SU-DHL-6 (cell line): ENCODE data around the gene SPATC1L.

Source experiments
- H2AFZ ChIP-seq: fragments of 200-600 bp; sonication (generic); 2 replicates; pipeline ENCODE4 v1.6.1; 2014; ENCODE audit warnings: low read depth, mild to moderate bottlenecking, moderate library complexity, mixed read lengths, antibody characterized with exemption, low read length; ENCODE audit not compliant: severe bottlenecking
- H3F3A ChIP-seq: fragments of 200-600 bp; shearing (Covaris generic); 2 replicates; pipeline ENCODE4 v1.6.0; 2016; ENCODE audit warnings: antibody characterized with exemption, mild to moderate bottlenecking; ENCODE audit not compliant: insufficient read depth
- H3K27ac ChIP-seq: fragments of 200-600 bp; sonication (generic); 2 replicates; pipeline ENCODE4 v1.5.1; 2016; ENCODE audit warnings: low read depth, mild to moderate bottlenecking, low read length, moderate library complexity, mixed read lengths
- H3K27me3 ChIP-seq: fragments of 200-600 bp; sonication (generic), shearing (Covaris generic); 2 replicates; pipeline ENCODE4 v1.6.0; 2014; ENCODE audit warnings: mild to moderate bottlenecking, low read length
- H3K36me3 ChIP-seq: fragments of 200-600 bp; sonication (generic); 2 replicates; pipeline ENCODE4 v1.6.1; 2014; ENCODE audit warnings: mild to moderate bottlenecking, low read length, mixed read lengths
- H3K4me2 ChIP-seq: fragments of 300-600, 200-600 bp; shearing (Covaris generic), sonication (generic); 2 replicates; pipeline ENCODE4 v1.6.0; 2014; ENCODE audit warnings: low read length, low read depth, mild to moderate bottlenecking; ENCODE audit not compliant: poor library complexity, severe bottlenecking
- H3K4me3 ChIP-seq: fragments of 200-600 bp; sonication (generic); 2 replicates; pipeline ENCODE4 v1.5.1; 2014; ENCODE audit warnings: antibody characterized with exemption, low read length, mild to moderate bottlenecking, mixed read lengths; ENCODE audit not compliant: insufficient read depth, poor library complexity, severe bottlenecking
- H3K79me2 ChIP-seq: fragments of 200-600 bp; sonication (generic); 2 replicates; pipeline ENCODE4 v1.6.1; 2014; ENCODE audit warnings: mild to moderate bottlenecking, low read length, moderate library complexity; ENCODE audit not compliant: insufficient read depth
- H3K9ac ChIP-seq: fragments of 200-600 bp; sonication (generic); 2 replicates; pipeline ENCODE4 v1.7.0; 2014; ENCODE audit warnings: mild to moderate bottlenecking, low read length
- H3K9me2 ChIP-seq: fragments of 200-600 bp; sonication (generic); replicated peaks from 2 replicates; pipeline ENCODE4 v1.6.1; 2014; ENCODE audit warnings: low read length; ENCODE audit not compliant: insufficient read depth
- H3K9me3 ChIP-seq: fragments of 200-600 bp; sonication (generic); 2 replicates; pipeline ENCODE4 v1.6.1; 2014; ENCODE audit warnings: low read length, mixed read lengths; ENCODE audit not compliant: insufficient read depth
- H4K20me1 ChIP-seq: fragments of 200-600 bp; sonication (generic); 2 replicates; pipeline ENCODE4 v1.6.1; 2014; ENCODE audit warnings: low read depth, mild to moderate bottlenecking, antibody characterized with exemption, low read length, moderate library complexity, mixed read lengths
- CTCF ChIP-seq: fragments of 200-600 bp; sonication (generic); IDR thresholded peaks from one replicate; pipeline ENCODE4 v1.5.1; 2017; ENCODE audit warnings: antibody characterized with exemption, mild to moderate bottlenecking, low read length, moderate library complexity; ENCODE audit not compliant: insufficient read depth, poor library complexity, severe bottlenecking
- EZH2phosphoT487 ChIP-seq: fragments of 200-600 bp; sonication (generic), shearing (Covaris generic); conservative IDR thresholded peaks from 2 replicates; pipeline ENCODE4 v1.6.1; 2018; ENCODE audit warnings: mild to moderate bottlenecking, antibody characterized with exemption, low read length, moderate library complexity, mixed read lengths

Gene SPATC1L

GRCh38 chr21:46183910-46184624, at the start of gene SPATC1L:
TSS of gene SPATC1L (minus strand) at chr21:46184459. CDS start at chr21:46182816, 1,643 bp downstream.
- peak within 1 kb of the TSS; percentile 100 for H3K4me3 ChIP-seq
- H3K36me3 ChIP-seq = no peaks in the 10 kb centered on the region
- no peaks in the 10 kb centered on the region for H4K20me1 ChIP-seq
- peak within 1 kb of the TSS; percentile 95 for H3K9ac ChIP-seq
- H2AFZ ChIP-seq = peak within 1 kb of the TSS; percentile 80
- peak within 1 kb of the TSS; percentile 73 for H3K27ac ChIP-seq
- no peaks in the 10 kb centered on the region for H3K79me2 ChIP-seq
- peaks cover 13% of the 10 kb centered on the region; the same call in 1 of the 2 replicates for H3F3A ChIP-seq
- H3K27me3 ChIP-seq = no peaks in the 10 kb centered on the region
- H3K4me2 ChIP-seq = peak within 1 kb of the TSS; percentile 94
- no peaks in the 10 kb centered on the region for H3K9me2 ChIP-seq
- TF ChIP-seq CTCF (no peak), EZH2phosphoT487 (no peak)
- no peaks in the 10 kb centered on the region for H3K9me3 ChIP-seq

- Histone ChIP-seq H3K4me3 (peak overlapping the region; percentile 97), H2AFZ (no peak overlapping the region), H3K9me3 (no peaks in the 10 kb centered on the region), H4K20me1 (no peaks in the 10 kb centered on the region), H3F3A (peaks cover 12% of the 10 kb centered on the region; the same call in 1 of the 2 replicates), H3K27ac (peak overlapping the region; percentile 64), H3K4me2 (peak overlapping the region; percentile 87), H3K9me2 (no peaks in the 10 kb centered on the region), H3K27me3 (no peaks in the 10 kb centered on the region), H3K36me3 (peaks cover 8% of the 10 kb centered on the region), H3K79me2 (peaks cover 62% of the 10 kb centered on the region), H3K9ac (peak overlapping the region; percentile 92)
- TF ChIP-seq CTCF = no peak
- TF ChIP-seq EZH2phosphoT487 = no peak
Observed at GRCh38 chr21:46229923-46230260, 45.6 kb upstream of the SPATC1L start.

GRCh38 chr21:46229133-46229922, 45.1 kb upstream of the SPATC1L start:
- Histone ChIP-seq H3F3A (peaks cover 12% of the 10 kb centered on the region; the same call in 1 of the 2 replicates), H3K4me3 (peak overlapping the region; percentile 97), H3K9me3 (no peaks in the 10 kb centered on the region), H3K4me2 (peak overlapping the region; percentile 87), H3K9me2 (no peaks in the 10 kb centered on the region), H4K20me1 (no peaks in the 10 kb centered on the region), H3K79me2 (peaks cover 67% of the 10 kb centered on the region), H2AFZ (peak overlapping the region; percentile 67), H3K27ac (peak overlapping the region; percentile 64), H3K27me3 (no peaks in the 10 kb centered on the region), H3K9ac (peak overlapping the region; percentile 92), H3K36me3 (peaks cover 6% of the 10 kb centered on the region)
- peak; percentile 15 for TF ChIP-seq CTCF
- no peak for TF ChIP-seq EZH2phosphoT487
